ENCODE data around the gene SLC27A3. TPM values are rescaled to one million over a fixed set of nuclear protein-coding genes. Genes with fewer than 3 reads are reported as not detected.

SLC27A3 gene
- polyA plus RNA-seq, 3 donors = 84.5 to 123 (median 118) TPM

GRCh38 chr1:153793261-153793972, 18.2 kb downstream of the SLC27A3 start:
- no peak overlapping the region for H3K4me3 Mint-ChIP-seq
- DNase-seq = peak in 1 of 3 donors; percentile 2
- no peaks in the 10 kb centered on the region for H4K20me1 ChIP-seq (ENCODE audit: insufficient read depth, low read length)
- H2AFZ ChIP-seq (ENCODE audit: insufficient read depth, low read depth, low read length, poor library complexity, severe bottlenecking) = no peak overlapping the region
- peaks cover 0 to 2% of the 10 kb centered on the region in 2 donors for H3K36me3 Mint-ChIP-seq
- H3K27ac ChIP-seq (ENCODE audit: low read depth in 1 of 2, low read length in 2 of 2) = no peak overlapping the region
- H3K4me3 ChIP-seq (replicated peaks in 1 of 3; ENCODE audit: low read depth in 2 of 3, low read length in 3 of 3) = no peak overlapping the region
- peaks cover 1 to 5% (median 3%) of the 10 kb centered on the region in 3 donors for H3K27me3 Mint-ChIP-seq (ENCODE audit: low read depth in 3 of 3)
- no peaks in the 10 kb centered on the region for H3K36me3 ChIP-seq (replicated peaks in 1 of 2; ENCODE audit: control insufficient read depth in 1 of 2, insufficient read depth in 2 of 2, low read length in 2 of 2)
- TF ChIP-seq CTCF (IDR thresholded peaks at IDR 0.05) = no peak
- H3K27ac Mint-ChIP-seq = peak overlapping the region in 1 of 7 donors; percentile 77
- H3K27me3 ChIP-seq (ENCODE audit: control insufficient read depth in 2 of 2, insufficient read depth in 2 of 2, low read length in 2 of 2) = no peaks in the 10 kb centered on the region
- no peaks in the 10 kb centered on the region for H3K9me3 ChIP-seq (replicated peaks in 1 of 2; ENCODE audit: control insufficient read depth in 1 of 2, insufficient read depth in 1 of 2, low read length in 2 of 2)
- no peak overlapping the region for H3K9ac ChIP-seq (ENCODE audit: insufficient read depth, low read length, poor library complexity, severe bottlenecking)
- peaks cover 49% of the 10 kb centered on the region for H3K4me1 Mint-ChIP-seq
- H3K9me3 Mint-ChIP-seq = no peaks in the 10 kb centered on the region
- peaks cover 40 to 43% of the 10 kb centered on the region in 2 donors for H3K4me1 ChIP-seq (ENCODE audit: control insufficient read depth in 1 of 2, insufficient read depth in 2 of 2, low read length in 2 of 2)
- no peak overlapping the region for H3K4me2 ChIP-seq (replicated peaks; ENCODE audit: extremely low read depth, low read length, poor library complexity, severe bottlenecking)
- intact Hi-C loops (cut with micrococcal nuclease) = loop anchor here in 1 of 2 donors (5.0 kb wide), 1 partner anchor 169 kb away; the partner anchor contains the start of gene SLC39A1
- WGBS (ENCODE audit: insufficient coverage) = 97% methylated on average over 6 of the region's 9 CpGs
- H3K79me2 ChIP-seq (ENCODE audit: insufficient read depth, low read length) = no peaks in the 10 kb centered on the region

- Mint-ChIP-seq H3K4me3 (no peak overlapping the region), H3K9me3 (no peaks in the 10 kb centered on the region), H3K27me3 (ENCODE audit: low read depth in 3 of 3) (peaks cover 1 to 5% (median 3%) of the 10 kb centered on the region in 3 donors), H3K4me1 (peaks cover 44% of the 10 kb centered on the region), H3K27ac (no peak overlapping the region), H3K36me3 (peaks cover 0 to 4% of the 10 kb centered on the region in 2 donors)
- Histone ChIP-seq H2AFZ (ENCODE audit: insufficient read depth, low read depth, low read length, poor library complexity, severe bottlenecking) (no peak overlapping the region), H3K4me3 (replicated peaks in 1 of 3; ENCODE audit: low read depth in 2 of 3, low read length in 3 of 3) (no peak overlapping the region), H3K9me3 (replicated peaks in 1 of 2; ENCODE audit: control insufficient read depth in 1 of 2, insufficient read depth in 1 of 2, low read length in 2 of 2) (no peaks in the 10 kb centered on the region), H3K4me2 (replicated peaks; ENCODE audit: extremely low read depth, low read length, poor library complexity, severe bottlenecking) (no peak overlapping the region), H3K27me3 (ENCODE audit: control insufficient read depth in 2 of 2, insufficient read depth in 2 of 2, low read length in 2 of 2) (no peaks in the 10 kb centered on the region), H4K20me1 (ENCODE audit: insufficient read depth, low read length) (no peaks in the 10 kb centered on the region), H3K9ac (ENCODE audit: insufficient read depth, low read length, poor library complexity, severe bottlenecking) (no peak overlapping the region), H3K36me3 (replicated peaks in 1 of 2; ENCODE audit: control insufficient read depth in 1 of 2, insufficient read depth in 2 of 2, low read length in 2 of 2) (no peaks in the 10 kb centered on the region), H3K4me1 (ENCODE audit: control insufficient read depth in 1 of 2, insufficient read depth in 2 of 2, low read length in 2 of 2) (peaks cover 36 to 38% of the 10 kb centered on the region in 2 donors), H3K79me2 (ENCODE audit: insufficient read depth, low read length) (no peaks in the 10 kb centered on the region), H3K27ac (ENCODE audit: low read depth in 1 of 2, low read length in 2 of 2) (no peak overlapping the region)
- TF ChIP-seq CTCF (IDR thresholded peaks at IDR 0.05) = no peak
- peak in 1 of 3 donors; percentile 6 for DNase-seq
- 91% methylated on average over 11 of the region's 12 CpGs for WGBS (ENCODE audit: insufficient coverage)
- intact Hi-C loops (cut with micrococcal nuclease) = loop anchor here in 1 of 2 donors (5.0 kb wide), 1 partner anchor 168 kb away; the partner anchor contains the start of gene SLC39A1
Measured at GRCh38 chr1:153793973-153794615, 18.9 kb downstream of the SLC27A3 start.
